DLD1 (cell line): Measurements from ENCODE around the gene LONRF3.
"Not testable (repeated sequence)": the region's sequence is repeated elsewhere in the genome, so short reads cannot be mapped to it uniquely, and the experiment has no call there.

Experiments
- in situ Hi-C: cut with HindIII; loops from 2 replicates; pipeline ENCODE4 v1.10.0; 2017; ENCODE audit warnings: low sequenced_read_pairs

LONRF3 gene

DNA sequence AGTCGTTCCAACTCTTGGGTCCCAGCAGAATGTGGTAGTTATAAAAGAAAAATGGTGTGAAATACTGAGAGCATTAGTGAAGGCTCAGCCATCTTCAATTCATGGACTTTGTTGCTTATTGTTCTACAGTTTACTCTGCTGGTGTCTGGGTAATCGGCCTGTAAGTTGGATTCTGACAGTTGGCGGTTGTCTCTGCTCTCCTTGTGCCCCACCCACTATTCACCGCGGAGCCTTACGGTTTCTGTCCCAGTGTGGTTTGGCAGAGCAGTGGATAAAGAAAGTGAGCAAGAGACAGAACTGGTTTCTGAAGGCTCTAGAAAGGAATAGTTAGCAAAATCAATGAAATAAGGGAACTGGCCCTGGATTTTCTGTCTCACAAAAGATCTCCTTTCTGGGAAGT, 9.1 kb downstream of the LONRF3 start:
- in situ Hi-C loops = no loop called here

GRCh38 chrX:118988911-118989310, 14.5 kb downstream of the LONRF3 start:
- in situ Hi-C loops = no loop called here

- in situ Hi-C loops = no loop called here
Observed at GRCh38 chrX:118989886-118990285, 15.5 kb downstream of the LONRF3 start.

DNA sequence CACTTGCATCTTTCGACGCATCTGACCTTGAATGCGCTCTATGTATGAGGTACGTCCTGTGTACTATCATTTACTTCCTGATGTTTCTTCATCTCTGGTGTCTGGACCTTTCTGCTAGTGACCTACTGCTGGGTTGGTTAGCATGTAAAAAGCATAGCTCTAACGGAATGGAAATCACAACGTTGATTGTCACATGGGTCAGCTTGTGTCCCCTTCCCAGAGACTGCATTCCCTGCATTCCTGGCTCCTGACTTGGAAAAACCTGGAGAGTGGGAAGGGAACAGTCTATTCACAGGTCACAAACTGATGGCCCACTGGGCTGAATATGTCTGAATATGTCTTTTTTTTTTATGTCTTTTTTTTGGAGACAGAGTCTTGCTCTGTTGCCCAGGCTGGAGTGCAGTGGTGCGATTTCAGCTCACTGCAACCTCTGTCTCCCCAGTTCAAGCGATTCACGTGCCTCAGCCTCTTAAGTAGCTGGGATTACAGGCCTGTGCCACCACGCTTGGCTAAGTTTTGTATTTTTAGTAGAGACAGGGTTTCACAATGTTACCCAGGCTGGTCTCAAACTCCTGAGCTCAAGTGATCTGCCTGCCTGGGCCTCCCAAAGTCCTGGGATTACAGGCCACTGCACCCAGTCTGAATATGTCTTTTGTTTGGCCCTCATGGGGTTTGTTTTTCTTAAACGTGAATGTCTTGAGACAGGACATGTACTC, 16.3 kb downstream of the LONRF3 start:
- in situ Hi-C loops = no loop called here

GRCh38 chrX:118992441-118993121, 18.2 kb downstream of the LONRF3 start:
- in situ Hi-C loops = not testable (repeated sequence)

GRCh38 chrX:119003462-119003861, 29.0 kb downstream of the LONRF3 start:
- in situ Hi-C loops = no loop called here

DNA sequence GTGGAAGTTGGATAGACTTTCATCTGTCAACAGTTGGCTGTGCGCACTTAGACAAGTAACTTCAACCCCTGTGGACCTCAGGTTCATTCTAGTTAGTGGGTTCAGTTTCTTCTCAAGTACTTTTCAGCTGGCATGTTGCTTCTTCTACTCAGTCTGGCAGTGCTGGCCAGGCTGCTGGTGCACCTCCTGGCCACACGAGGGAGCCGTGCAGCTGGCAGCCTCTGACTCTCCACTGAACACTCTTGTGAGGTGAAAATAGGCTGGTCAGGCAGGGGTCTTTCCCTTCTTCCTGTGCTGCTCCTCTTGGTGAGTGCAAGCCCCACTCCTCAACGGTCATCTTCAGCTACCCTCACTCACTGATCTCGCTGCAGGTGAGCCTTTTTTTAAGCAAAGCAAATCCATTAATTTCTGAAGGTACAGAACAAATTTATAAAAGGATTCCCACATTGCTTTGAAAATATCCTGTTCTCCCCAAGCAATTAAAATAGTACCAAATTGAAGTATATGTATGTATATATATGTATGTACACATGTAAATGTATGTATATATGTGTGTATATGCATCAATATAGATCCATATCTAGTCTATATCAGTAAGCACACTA, 30.6 kb downstream of the LONRF3 start:
- in situ Hi-C loops = no loop called here

DNA sequence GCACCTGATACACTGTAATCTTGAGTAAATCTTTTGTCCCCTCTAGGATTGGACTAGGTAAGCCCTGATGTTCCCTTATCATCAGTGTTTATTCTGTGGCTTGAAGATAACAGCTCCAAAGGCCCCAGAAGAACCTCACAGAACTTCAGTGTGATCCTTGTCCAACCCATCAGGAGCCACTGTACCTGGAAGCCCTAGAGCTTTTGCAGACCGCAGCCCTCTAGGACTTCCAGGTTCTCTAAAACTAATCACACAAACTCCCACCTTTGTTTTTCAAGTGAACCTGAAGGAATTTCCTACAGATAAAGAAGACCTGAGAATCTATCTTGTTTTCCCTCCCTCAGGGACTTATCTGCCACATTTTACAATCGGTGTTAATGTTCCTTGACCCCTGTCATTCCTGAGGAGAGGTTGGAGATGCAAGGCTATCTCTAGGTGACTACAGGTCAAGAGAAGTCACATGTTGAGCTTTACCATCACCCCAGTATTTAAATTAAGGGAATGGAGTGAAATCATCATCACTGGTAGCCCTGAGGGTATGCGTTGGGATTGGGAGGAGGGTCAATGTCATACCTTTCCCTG, 32.9 kb downstream of the LONRF3 start:
- in situ Hi-C loops = no loop called here

- in situ Hi-C loops = no loop called here
Observed at GRCh38 chrX:119008110-119008744, 33.8 kb downstream of the LONRF3 start.

GRCh38 chrX:119009071-119009470, 34.7 kb downstream of the LONRF3 start:
- in situ Hi-C loops = no loop called here

GRCh38 chrX:119010491-119010890, 36.1 kb downstream of the LONRF3 start:
- in situ Hi-C loops = no loop called here

DNA sequence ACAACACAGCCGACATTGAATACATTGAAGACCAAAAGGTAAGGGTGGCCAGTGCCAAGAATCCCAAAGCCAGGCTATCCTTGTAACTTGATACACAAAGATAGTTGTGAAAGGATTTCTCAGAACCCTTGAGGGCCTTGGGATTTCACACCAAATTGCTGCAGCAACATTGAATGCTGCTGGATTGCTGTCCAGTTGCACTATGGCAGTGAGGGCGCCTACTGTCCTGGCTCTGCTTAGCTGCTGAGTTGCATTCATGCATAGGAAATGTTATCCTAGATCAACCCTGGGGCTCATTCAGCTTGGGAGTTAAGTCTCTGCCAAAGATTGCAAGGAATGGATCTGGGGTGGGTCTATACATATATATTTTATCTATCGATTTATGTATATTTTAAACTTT, 38.7 kb downstream of the LONRF3 start:
- in situ Hi-C loops = no loop called here

- in situ Hi-C loops = no loop called here
Observed at GRCh38 chrX:119015407-119016237, 41.2 kb downstream of the LONRF3 start.

- in situ Hi-C loops = no loop called here
Observed at GRCh38 chrX:119017077-119017476, 42.7 kb downstream of the LONRF3 start.

- in situ Hi-C loops = no loop called here
Observed at GRCh38 chrX:119025900-119026299, 51.5 kb downstream of the LONRF3 start.

DNA sequence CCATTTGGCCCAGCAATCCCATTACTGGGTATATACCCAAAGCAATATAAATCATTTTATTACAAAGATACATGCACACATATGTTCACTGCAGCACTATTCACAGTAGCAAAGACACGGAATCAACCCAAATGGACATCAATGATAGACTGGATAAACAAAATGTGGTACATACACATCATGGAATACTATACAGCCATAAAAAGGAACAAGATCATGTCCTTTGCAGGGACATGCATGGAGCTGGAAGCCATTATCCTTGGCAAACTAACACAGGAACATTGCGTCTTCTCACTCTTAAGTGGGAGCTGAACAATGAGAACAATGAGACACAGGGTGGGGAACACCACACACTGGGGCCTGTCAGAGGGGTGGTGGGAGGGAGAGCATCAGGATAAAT, 51.9 kb downstream of the LONRF3 start:
- in situ Hi-C loops = not testable (repeated sequence)

DNA sequence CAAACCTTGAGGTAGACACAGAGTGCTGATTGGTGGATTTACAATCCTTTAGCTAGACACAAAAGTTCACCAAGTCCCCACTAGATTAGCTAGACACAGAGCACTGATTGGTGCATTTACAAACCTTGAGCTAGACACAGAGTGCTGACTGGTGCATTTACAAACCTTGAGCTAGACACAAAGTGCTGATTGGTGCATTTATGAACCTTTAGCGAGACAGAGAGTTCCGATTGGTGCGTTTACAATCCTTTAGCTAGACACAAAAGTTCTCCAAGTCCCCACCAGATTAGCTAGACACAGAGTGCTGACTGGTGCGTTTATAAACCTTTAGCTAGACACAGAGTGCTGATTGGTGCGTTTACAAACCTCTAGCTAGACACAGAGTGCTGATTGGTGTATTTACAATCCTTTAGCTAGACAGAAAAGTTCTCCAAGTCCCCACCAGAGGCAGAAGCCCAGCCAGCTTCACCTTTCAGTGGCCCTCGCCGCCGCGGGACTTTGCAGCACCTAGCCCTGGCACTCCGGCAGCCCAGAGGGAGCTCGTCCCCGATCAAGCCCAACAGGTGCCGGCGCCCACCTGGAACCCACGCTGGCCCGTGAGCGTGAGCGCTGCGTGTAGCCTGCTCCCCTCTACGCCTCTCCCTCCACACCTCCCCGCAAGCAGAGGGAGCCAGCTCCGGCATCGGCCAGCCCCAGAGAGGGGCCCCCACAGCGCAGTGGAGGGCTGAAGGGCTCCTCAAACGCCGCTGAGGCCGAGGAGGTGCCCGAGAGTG, 53.7 kb downstream of the LONRF3 start:
- in situ Hi-C loops = not testable (repeated sequence)

DNA sequence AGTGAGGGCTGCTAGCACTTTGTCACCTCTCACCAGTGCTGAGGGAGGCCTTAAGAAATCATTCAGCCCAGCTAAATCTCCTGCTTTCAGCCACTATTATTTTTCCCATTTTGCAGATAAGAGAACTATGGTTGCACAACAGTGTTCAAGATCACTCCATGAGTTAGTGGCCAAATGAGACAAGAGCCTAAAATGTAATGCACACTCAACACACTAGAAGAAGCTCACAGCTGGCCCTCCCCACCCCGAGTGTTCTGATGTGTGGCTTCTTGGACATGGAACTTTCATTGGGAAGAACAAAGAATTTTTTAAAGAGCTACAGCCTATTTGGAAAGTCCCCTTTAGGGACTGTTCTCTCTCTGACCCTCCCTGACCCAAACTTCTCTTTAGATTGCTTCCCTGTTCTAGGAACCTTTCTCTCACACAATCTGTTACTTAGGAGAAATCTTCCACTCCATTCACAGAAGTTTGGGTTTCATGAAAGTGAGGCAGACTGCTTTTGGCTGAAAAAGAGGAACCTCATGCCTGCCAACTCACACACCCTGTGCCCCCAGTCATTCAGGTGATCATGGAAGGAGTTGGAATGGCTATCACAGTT, 54.4 kb downstream of the LONRF3 start:
- in situ Hi-C loops = no loop called here

- in situ Hi-C loops = not testable (repeated sequence)
Observed at GRCh38 chrX:119029656-119030055, 55.2 kb downstream of the LONRF3 start.
